ENCODE measurements around the gene GRAMD2B. TPM values are rescaled to one million over a fixed set of nuclear protein-coding genes. Genes with fewer than 3 reads are reported as not detected.
A peak's percentile ranks its signal among the peaks of the same experiment; 100 is the strongest.

The GRAMD2B gene
- total and polyA plus RNA-seq, 5 donors from 2014 or later = 6.5 to 16.8 (median 8.1) TPM

- Mint-ChIP-seq H3K27ac (peak overlapping the region in 2 of 3 donors; percentile 24 to 38), H3K9me3 (no peaks in the 10 kb centered on the region), H3K36me3 (peaks cover 48% of the 10 kb centered on the region), H3K27me3 (no peaks in the 10 kb centered on the region), H3K4me1 (peaks cover 0 to 5% (median 0%) of the 10 kb centered on the region in 4 donors), H3K4me3 (no peak overlapping the region)
- no peak overlapping the region for H3K4me3 ChIP-seq (ENCODE audit: low read depth, low read length)
- ATAC-seq (ENCODE audit: low read depth in 2 of 2) (no peak), DNase-seq (peak in 1 of 3 donors; percentile 8)
- peaks cover 39% of the 10 kb centered on the region for H3K36me3 ChIP-seq (ENCODE audit: control insufficient read depth, insufficient read depth, low read length)
- no peaks in the 10 kb centered on the region for H3K4me1 ChIP-seq (ENCODE audit: control insufficient read depth, insufficient read depth, low read length, poor library complexity, severe bottlenecking)
- H3K9me3 ChIP-seq (ENCODE audit: control insufficient read depth in 2 of 2, low read length in 2 of 2) = no peaks in the 10 kb centered on the region
- no peak overlapping the region for H3K27ac ChIP-seq (ENCODE audit: insufficient read depth, low read length, poor library complexity, severe bottlenecking)
- H3K27me3 ChIP-seq (ENCODE audit: control insufficient read depth, insufficient read depth, low read length) = no peaks in the 10 kb centered on the region
Measured at GRCh38 chr5:126490167-126490940, 67.1 kb downstream of the GRAMD2B start.

- Mint-ChIP-seq H3K9me3 (peaks cover 0 to 1% (median 0%) of the 10 kb centered on the region in 7 donors), H3K4me3 (no peak overlapping the region), H3K4me1 (peaks cover 0 to 5% (median 0%) of the 10 kb centered on the region in 4 donors), H3K27ac (no peak overlapping the region), H3K36me3 (peaks cover 32% of the 10 kb centered on the region), H3K27me3 (no peaks in the 10 kb centered on the region)
- no peaks in the 10 kb centered on the region for H3K27me3 ChIP-seq (ENCODE audit: control insufficient read depth, insufficient read depth, low read length)
- no peaks in the 10 kb centered on the region for H3K9me3 ChIP-seq (ENCODE audit: control insufficient read depth in 2 of 2, low read length in 2 of 2)
- ATAC-seq (ENCODE audit: low read depth in 2 of 2) (no peak), DNase-seq (peak in 1 of 3 donors; percentile 17)
- H3K4me3 ChIP-seq (ENCODE audit: low read depth, low read length) = no peak overlapping the region
- H3K4me1 ChIP-seq (ENCODE audit: control insufficient read depth, insufficient read depth, low read length, poor library complexity, severe bottlenecking) = no peaks in the 10 kb centered on the region
- no peak overlapping the region for H3K27ac ChIP-seq (ENCODE audit: insufficient read depth, low read length, poor library complexity, severe bottlenecking)
- H3K36me3 ChIP-seq (ENCODE audit: control insufficient read depth, insufficient read depth, low read length) = peaks cover 18% of the 10 kb centered on the region
Measured at GRCh38 chr5:126492939-126493338, 69.7 kb downstream of the GRAMD2B start.

- Mint-ChIP-seq H3K27ac (peak overlapping the region in 1 of 3 donors; percentile 51), H3K27me3 (no peaks in the 10 kb centered on the region)
- ATAC-seq (ENCODE audit: low read depth in 2 of 2) = no peak
Measured at GRCh38 chr5:126494393-126494792, 71.2 kb downstream of the GRAMD2B start.

DNA sequence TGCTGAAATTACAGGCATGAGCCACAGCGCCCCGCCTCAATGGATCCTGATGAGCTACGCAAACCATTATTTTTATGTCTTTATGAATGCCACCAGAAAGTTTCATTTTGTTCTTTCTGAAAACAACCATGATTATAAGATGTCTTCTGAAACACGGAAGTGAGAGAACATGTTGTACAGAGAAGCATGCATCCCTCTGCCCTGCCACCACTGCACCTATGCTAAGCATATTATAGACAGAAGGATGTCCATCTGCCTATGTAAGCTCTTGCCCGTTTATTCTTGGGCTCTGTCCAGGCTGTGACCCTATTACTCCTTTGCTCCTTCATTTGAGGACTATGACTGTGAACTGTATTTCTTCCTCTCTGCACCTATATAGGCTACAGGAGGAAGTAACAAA lies 74.3 kb downstream of the GRAMD2B start:
- Histone ChIP-seq H3K4me1 (ENCODE audit: control insufficient read depth, insufficient read depth, low read length, poor library complexity, severe bottlenecking) (no peaks in the 10 kb centered on the region), H3K27me3 (ENCODE audit: control insufficient read depth, insufficient read depth, low read length) (no peaks in the 10 kb centered on the region), H3K36me3 (ENCODE audit: control insufficient read depth, insufficient read depth, low read length) (no peaks in the 10 kb centered on the region), H3K9me3 (ENCODE audit: control insufficient read depth in 2 of 2, low read length in 2 of 2) (no peaks in the 10 kb centered on the region), H3K4me3 (ENCODE audit: low read depth, low read length) (no peak overlapping the region), H3K27ac (ENCODE audit: insufficient read depth, low read length, poor library complexity, severe bottlenecking) (no peak overlapping the region)
- DNase-seq (no peak), ATAC-seq (ENCODE audit: low read depth in 2 of 2) (no peak)
- Mint-ChIP-seq H3K36me3 (peaks cover 10% of the 10 kb centered on the region), H3K4me3 (no peak overlapping the region), H3K27ac (peak overlapping the region in 2 of 3 donors; percentile 37 to 61), H3K9me3 (peaks cover 0 to 1% (median 0%) of the 10 kb centered on the region in 7 donors), H3K27me3 (no peaks in the 10 kb centered on the region), H3K4me1 (peaks cover 0 to 19% (median 4%) of the 10 kb centered on the region in 4 donors)

More at GRCh38 chr5:126494393-126494792, 71.2 kb downstream of the GRAMD2B start:
- Mint-ChIP-seq H3K9me3 (peaks cover 0 to 1% (median 0%) of the 10 kb centered on the region in 7 donors), H3K4me1 (peaks cover 0 to 5% (median 0%) of the 10 kb centered on the region in 4 donors), H3K4me3 (no peak overlapping the region), H3K36me3 (peaks cover 22% of the 10 kb centered on the region)
- no peaks in the 10 kb centered on the region for H3K9me3 ChIP-seq (ENCODE audit: control insufficient read depth in 2 of 2, low read length in 2 of 2)
- no peak for DNase-seq
- no peak overlapping the region for H3K27ac ChIP-seq (ENCODE audit: insufficient read depth, low read length, poor library complexity, severe bottlenecking)
- peaks cover 8% of the 10 kb centered on the region for H3K36me3 ChIP-seq (ENCODE audit: control insufficient read depth, insufficient read depth, low read length)
- H3K4me3 ChIP-seq (ENCODE audit: low read depth, low read length) = no peak overlapping the region
- no peaks in the 10 kb centered on the region for H3K4me1 ChIP-seq (ENCODE audit: control insufficient read depth, insufficient read depth, low read length, poor library complexity, severe bottlenecking)
- H3K27me3 ChIP-seq (ENCODE audit: control insufficient read depth, insufficient read depth, low read length) = no peaks in the 10 kb centered on the region

GRCh38 chr5:126499278-126499677 lies 76.1 kb downstream of the GRAMD2B start:
- ATAC-seq (ENCODE audit: low read depth in 2 of 2) (no peak), DNase-seq (no peak)
- no peak overlapping the region for H3K4me3 Mint-ChIP-seq
- H3K4me1 ChIP-seq (ENCODE audit: control insufficient read depth, insufficient read depth, low read length, poor library complexity, severe bottlenecking) = no peaks in the 10 kb centered on the region
- no peaks in the 10 kb centered on the region for H3K27me3 Mint-ChIP-seq
- H3K4me1 Mint-ChIP-seq = peaks cover 0 to 24% (median 4%) of the 10 kb centered on the region in 4 donors
- H3K27me3 ChIP-seq (ENCODE audit: control insufficient read depth, insufficient read depth, low read length) = no peaks in the 10 kb centered on the region
- peak overlapping the region in 2 of 3 donors; percentile 66 to 72 for H3K27ac Mint-ChIP-seq
- H3K9me3 ChIP-seq (ENCODE audit: control insufficient read depth in 2 of 2, low read length in 2 of 2) = no peaks in the 10 kb centered on the region
- no peak overlapping the region for H3K4me3 ChIP-seq (ENCODE audit: low read depth, low read length)
- H3K9me3 Mint-ChIP-seq = peaks cover 0 to 1% (median 0%) of the 10 kb centered on the region in 7 donors
- H3K36me3 ChIP-seq (ENCODE audit: control insufficient read depth, insufficient read depth, low read length) = no peaks in the 10 kb centered on the region
- no peak overlapping the region for H3K27ac ChIP-seq (ENCODE audit: insufficient read depth, low read length, poor library complexity, severe bottlenecking)
- peaks cover 3% of the 10 kb centered on the region for H3K36me3 Mint-ChIP-seq

- peaks cover 0 to 24% (median 4%) of the 10 kb centered on the region in 4 donors for H3K4me1 Mint-ChIP-seq
- no peaks in the 10 kb centered on the region for H3K36me3 ChIP-seq (ENCODE audit: control insufficient read depth, insufficient read depth, low read length)
- no peak overlapping the region for H3K4me3 ChIP-seq (ENCODE audit: low read depth, low read length)
- H3K27ac Mint-ChIP-seq = peak overlapping the region in 2 of 3 donors; percentile 66 to 72
- no peak overlapping the region for H3K27ac ChIP-seq (ENCODE audit: insufficient read depth, low read length, poor library complexity, severe bottlenecking)
- peaks cover 0 to 1% (median 0%) of the 10 kb centered on the region in 7 donors for H3K9me3 Mint-ChIP-seq
- H3K27me3 ChIP-seq (ENCODE audit: control insufficient read depth, insufficient read depth, low read length) = no peaks in the 10 kb centered on the region
- no peaks in the 10 kb centered on the region for H3K27me3 Mint-ChIP-seq
- ATAC-seq (ENCODE audit: low read depth in 2 of 2) (peak; percentile 74 to 87), DNase-seq (peak in 2 of 3 donors; percentile 69 to 85)
- no peaks in the 10 kb centered on the region for H3K9me3 ChIP-seq (ENCODE audit: control insufficient read depth in 2 of 2, low read length in 2 of 2)
- H3K4me3 Mint-ChIP-seq = peak overlapping the region in 1 of 4 donors; percentile 2
- peaks cover 3% of the 10 kb centered on the region for H3K36me3 Mint-ChIP-seq
- no peaks in the 10 kb centered on the region for H3K4me1 ChIP-seq (ENCODE audit: control insufficient read depth, insufficient read depth, low read length, poor library complexity, severe bottlenecking)
Measured at GRCh38 chr5:126499853-126500342, 76.7 kb downstream of the GRAMD2B start.

DNA sequence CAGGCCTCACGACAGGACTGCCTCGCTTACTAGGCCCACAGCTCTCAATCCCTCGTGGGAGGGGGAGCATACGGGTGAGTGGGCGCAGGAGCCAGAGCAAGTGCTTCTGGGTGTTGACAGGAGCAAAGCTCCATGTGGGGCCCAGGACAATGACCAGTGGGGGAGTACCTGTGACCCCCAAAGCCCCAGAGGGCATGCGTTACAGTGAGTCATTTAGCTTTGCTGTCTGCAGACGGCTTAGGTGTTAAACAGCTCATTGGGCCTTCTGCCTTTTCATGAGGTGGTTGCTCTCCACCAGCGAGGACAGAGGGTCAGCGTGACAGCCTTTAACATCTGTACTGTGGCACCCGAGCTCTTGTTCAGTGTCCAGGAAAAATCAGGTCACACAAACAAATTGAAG lies 78.2 kb downstream of the GRAMD2B start:
- ATAC-seq (ENCODE audit: low read depth in 2 of 2) = no peak
- Histone ChIP-seq H3K4me3 (ENCODE audit: low read depth, low read length) (no peak overlapping the region), H3K27me3 (ENCODE audit: control insufficient read depth, insufficient read depth, low read length) (no peaks in the 10 kb centered on the region), H3K27ac (ENCODE audit: insufficient read depth, low read length, poor library complexity, severe bottlenecking) (no peak overlapping the region), H3K4me1 (ENCODE audit: control insufficient read depth, insufficient read depth, low read length, poor library complexity, severe bottlenecking) (no peaks in the 10 kb centered on the region), H3K9me3 (ENCODE audit: control insufficient read depth in 2 of 2, low read length in 2 of 2) (no peaks in the 10 kb centered on the region), H3K36me3 (ENCODE audit: control insufficient read depth, insufficient read depth, low read length) (no peaks in the 10 kb centered on the region)
- H3K27ac Mint-ChIP-seq = no peak overlapping the region
- peaks cover 0 to 24% (median 4%) of the 10 kb centered on the region in 4 donors for H3K4me1 Mint-ChIP-seq
- peaks cover 0 to 1% (median 0%) of the 10 kb centered on the region in 7 donors for H3K9me3 Mint-ChIP-seq
- no peaks in the 10 kb centered on the region for H3K27me3 Mint-ChIP-seq
- DNase-seq = no peak
- H3K4me3 Mint-ChIP-seq = no peak overlapping the region
- peaks cover 3% of the 10 kb centered on the region for H3K36me3 Mint-ChIP-seq

Measured in CD4-positive, CD25-positive, alpha-beta regulatory T cell (primary cell).